Fibroblast of gingiva (primary cell): ENCODE data around the gene HES3.
A peak's percentile ranks its signal among the peaks of the same experiment; 100 is the strongest.

ENCODE experiments used
- DNase-seq: peaks from one replicate; pipeline ENCODE4 v3.0.0-alpha.2; 2011; ENCODE audit warnings: low read depth

HES3 gene

GRCh38 chr1:6246497-6247467 is 2.8 kb downstream of the HES3 start:
- DNase-seq = peak; percentile 60

DNA sequence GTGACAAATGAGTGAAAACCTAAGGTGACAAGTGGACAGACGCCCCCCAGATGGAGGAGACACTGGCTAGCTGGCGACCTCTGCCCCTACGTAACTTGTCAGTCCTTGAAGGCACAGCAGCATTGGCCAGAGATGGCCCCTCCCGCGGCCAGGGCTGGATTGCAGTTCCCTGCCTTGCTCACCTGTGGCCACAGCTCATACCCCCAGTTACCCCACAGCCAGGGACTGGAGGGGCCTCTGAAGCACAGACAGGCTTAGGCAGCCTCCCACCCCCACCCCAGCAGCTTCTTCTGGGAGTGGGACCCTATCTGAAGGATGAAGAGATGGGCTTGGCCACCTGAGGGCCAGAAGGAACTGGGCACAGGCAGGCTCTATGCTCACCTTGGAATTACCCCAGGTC is 3.7 kb downstream of the HES3 start:
- no peak for DNase-seq

GRCh38 chr1:6248161-6248776 is 4.3 kb downstream of the HES3 start:
- no peak for DNase-seq

DNA sequence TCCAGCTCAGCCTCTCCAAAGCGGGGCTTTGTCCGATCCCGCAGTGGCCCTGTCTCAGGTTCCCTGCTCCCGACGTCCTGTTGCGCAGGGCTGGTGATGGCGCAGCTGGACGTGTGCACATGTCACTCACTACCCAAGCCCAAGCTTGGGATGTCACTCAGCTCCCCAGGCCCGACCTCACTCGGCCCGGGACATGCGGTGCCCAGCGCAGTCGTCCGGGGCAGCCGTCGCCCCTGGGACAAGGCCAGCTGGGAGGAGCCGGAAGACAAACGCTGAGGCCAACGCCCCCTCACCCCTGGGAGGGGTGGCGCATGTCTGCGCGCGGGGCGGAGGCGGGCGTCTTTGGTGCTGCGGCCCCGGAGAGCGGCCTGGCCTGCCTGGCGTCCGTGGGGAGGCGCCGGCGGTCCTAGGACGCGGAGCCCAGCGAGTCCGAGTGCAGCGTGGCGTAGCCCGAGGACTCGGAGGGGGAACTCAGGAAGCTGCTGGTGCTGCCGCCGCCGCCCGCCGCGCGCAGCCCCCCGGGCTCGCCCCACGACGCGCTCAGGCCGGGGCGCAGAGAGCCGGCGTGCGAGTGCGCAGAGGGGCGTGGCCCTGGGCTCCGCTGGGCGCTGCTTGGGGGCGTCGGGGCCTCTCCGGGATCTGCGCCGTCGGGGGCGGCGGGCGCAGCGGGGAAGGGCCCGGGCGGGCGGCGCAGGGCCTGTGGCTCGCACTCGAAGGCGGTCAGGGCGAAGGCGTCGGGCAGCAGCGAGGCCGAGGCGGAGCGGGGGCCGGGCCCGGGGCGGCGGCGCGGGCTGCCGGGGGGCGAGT is 5.2 kb downstream of the HES3 start:
- DNase-seq = no peak

- DNase-seq = no peak
These were observed 6.0 kb downstream of the HES3 start for GRCh38 chr1:6249739-6250689.

- no peak for DNase-seq
These were observed 7.3 kb downstream of the HES3 start for GRCh38 chr1:6251233-6251632.

- no peak for DNase-seq
These were observed 7.8 kb downstream of the HES3 start for GRCh38 chr1:6251681-6252373.

GRCh38 chr1:6252374-6252710 is 8.4 kb downstream of the HES3 start:
- no peak for DNase-seq

DNA sequence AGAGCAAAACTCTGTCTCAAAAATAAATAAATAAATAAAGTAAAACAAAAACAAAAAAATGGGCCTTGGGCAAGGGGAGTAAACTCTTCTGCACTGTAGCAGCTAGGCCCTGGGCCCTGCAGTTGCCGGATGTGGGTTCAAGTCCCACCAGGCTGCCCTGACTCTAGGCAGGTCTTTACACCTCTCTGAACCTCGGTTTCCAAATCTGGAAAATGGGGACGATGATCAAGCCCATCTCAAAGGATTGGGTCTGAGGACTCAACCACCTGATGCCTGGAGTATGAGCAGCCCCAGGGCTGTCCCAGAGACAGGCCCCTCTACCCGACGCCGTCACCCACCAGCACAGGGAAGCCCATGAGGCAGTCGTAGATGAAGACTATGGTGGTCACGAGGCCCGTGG is 9.4 kb downstream of the HES3 start:
- no peak for DNase-seq

GRCh38 chr1:6254691-6255090 is 10.7 kb downstream of the HES3 start:
- no peak for DNase-seq

DNA sequence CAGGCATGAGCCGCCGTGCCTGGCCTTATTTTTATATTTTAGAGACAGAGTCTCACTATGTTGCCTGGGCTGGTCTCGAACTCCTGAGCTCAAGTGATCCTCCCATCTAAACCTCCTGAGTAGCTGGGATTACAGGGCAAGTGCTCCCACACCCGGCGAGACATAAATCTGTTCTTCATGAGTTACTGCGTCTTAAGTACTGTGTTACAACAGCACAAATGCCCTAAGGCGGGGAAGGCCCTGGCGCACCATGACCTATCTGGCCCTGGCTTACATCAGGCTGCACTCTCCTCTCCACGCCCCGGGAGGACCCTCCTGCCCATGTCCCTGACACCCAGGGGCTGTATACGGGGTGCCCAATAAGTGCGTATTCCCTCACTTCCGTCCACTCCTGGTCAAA is 12.7 kb downstream of the HES3 start:
- DNase-seq = peak; percentile 81

DNA sequence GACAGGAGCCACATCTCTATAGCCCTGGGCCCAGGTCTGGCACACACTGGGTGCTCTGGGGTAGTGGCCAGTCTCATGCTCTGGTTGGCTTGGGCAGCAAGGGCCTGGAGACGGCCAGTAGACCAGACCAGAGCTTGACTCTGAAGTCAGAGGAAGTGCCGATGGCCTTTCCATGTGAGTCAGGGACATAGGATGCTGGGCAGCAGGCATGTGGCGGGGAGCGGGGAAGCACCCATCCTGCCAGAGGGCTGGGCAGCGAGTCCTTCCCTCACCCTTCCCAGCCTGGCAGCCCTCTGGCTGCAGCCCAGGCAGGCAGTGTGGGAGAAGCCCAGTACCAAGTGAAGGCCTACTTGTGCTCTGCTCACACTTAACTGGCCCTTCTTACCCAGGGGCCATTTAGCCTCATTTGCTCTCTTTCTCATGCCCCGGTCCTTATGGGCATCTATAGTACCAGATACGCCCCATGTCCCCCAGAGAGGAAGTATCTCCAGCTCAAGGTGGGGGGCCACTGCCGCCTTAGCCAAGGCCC is 13.6 kb downstream of the HES3 start:
- DNase-seq = peak; percentile 50

GRCh38 chr1:6258675-6259074 is 14.7 kb downstream of the HES3 start:
- DNase-seq = no peak

- peak; percentile 76 for DNase-seq
These were observed 15.7 kb downstream of the HES3 start for GRCh38 chr1:6259491-6260362.

DNA sequence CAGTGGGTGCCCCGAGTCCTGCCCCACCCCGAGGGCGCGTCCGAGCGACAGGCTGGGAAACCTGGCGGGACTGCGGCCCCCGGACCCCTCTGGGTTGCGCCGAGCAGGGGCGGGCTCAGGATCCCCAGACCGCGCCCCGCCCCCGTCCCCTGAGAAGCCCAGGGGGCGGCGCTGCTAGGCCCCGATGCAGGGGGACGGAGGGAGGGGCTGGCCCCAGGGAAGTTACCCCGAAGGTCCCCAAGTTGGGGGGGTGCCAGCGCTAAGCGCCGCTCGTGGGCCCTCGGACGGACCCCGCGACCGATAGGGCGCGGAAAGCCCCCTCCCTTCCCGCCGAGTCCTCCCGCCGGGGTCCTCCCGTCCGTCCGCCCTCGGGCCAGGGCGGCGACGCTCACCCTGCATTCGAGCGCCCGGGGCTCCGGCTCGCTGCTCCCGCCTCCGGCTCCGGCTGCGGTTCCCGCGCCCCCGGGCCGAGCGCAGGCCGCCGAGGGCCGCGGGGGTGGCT is 16.5 kb downstream of the HES3 start:
- DNase-seq = no peak

- peak; percentile 38 for DNase-seq
These were observed 17.1 kb downstream of the HES3 start, which contains the start of gene GPR153 for GRCh38 chr1:6260961-6261614. TSS of gene GPR153 (minus strand) at chr1:6261098. CDS start at chr1:6254905, 6,193 bp downstream.

DNA sequence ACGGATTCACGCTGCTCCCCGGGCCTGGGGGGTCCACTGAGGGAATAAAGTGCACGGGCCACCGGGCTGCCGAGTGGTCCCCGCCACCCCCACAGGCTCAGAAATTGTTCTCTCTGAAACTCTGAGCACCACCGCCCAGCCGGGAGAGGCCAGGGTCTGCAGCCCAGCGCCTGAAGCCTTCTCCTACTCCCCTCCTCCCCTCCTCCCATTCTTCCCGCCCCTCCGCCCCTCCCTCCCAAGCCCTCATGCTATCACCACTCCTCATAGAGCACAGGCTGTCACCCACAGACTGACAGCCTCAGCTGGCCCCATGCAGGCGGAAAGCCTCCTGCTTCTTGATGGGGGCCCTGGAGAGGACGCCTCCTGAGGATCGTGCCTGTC is 17.6 kb downstream of the HES3 start:
- DNase-seq = no peak

- DNase-seq = peak; percentile 63
These were observed 18.8 kb downstream of the HES3 start for GRCh38 chr1:6262555-6263420.
